ENCODE data around the gene AMH.

Gene AMH

GRCh38 chr19:2270423-2271233, 21.5 kb downstream of the AMH start (continued):
- TF ChIP-seq, protein P1, sequence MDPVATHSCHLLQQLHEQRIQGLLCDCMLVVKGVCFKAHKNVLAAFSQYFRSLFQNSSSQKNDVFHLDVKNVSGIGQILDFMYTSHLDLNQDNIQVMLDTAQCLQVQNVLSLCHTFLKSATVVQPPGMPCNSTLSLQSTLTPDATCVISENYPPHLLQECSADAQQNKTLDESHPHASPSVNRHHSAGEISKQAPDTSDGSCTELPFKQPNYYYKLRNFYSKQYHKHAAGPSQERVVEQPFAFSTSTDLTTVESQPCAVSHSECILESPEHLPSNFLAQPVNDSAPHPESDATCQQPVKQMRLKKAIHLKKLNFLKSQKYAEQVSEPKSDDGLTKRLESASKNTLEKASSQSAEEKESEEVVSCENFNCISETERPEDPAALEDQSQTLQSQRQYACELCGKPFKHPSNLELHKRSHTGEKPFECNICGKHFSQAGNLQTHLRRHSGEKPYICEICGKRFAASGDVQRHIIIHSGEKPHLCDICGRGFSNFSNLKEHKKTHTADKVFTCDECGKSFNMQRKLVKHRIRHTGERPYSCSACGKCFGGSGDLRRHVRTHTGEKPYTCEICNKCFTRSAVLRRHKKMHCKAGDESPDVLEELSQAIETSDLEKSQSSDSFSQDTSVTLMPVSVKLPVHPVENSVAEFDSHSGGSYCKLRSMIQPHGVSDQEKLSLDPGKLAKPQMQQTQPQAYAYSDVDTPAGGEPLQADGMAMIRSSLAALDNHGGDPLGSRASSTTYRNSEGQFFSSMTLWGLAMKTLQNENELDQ (tag by site-specific recombination; IDR thresholded peaks at IDR 0.05; ENCODE audit: low read depth): no peak
- TF ChIP-seq ZNF514 (tag by site-specific recombination; IDR thresholded peaks at IDR 0.05) (no peak), HOXA7 (CRISPR knock-in tag; IDR thresholded peaks at IDR 0.05; ENCODE audit: borderline replicate concordance) (no peak), ZNF391 (tag by site-specific recombination; IDR thresholded peaks at IDR 0.05; ENCODE audit: borderline replicate concordance, low read depth) (no peak), TCF7L2 (IDR thresholded peaks at IDR 0.05; ENCODE audit: borderline replicate concordance, low read depth, low read length) (no peak), ZSCAN30 (tag by site-specific recombination; IDR thresholded peaks at IDR 0.05) (0 out of 2 replicates have a peak, but pooled peaks have one; percentile 19), ZNF335 (tag by site-specific recombination; conservative IDR thresholded peaks at IDR 0.05) (peak; percentile 68), TSHZ1 (tag by site-specific recombination; IDR thresholded peaks at IDR 0.05; ENCODE audit: borderline replicate concordance) (no peak), ZNF776 (tag by site-specific recombination; IDR thresholded peaks at IDR 0.05; ENCODE audit: borderline replicate concordance) (no peak), ZNF704 (tag by site-specific recombination; IDR thresholded peaks at IDR 0.05) (no peak), ZNF530 (tag by site-specific recombination; IDR thresholded peaks at IDR 0.05; ENCODE audit: low read depth) (no peak), ZNF677 (tag by site-specific recombination; IDR thresholded peaks at IDR 0.05) (no peak), ZNF146 (tag by site-specific recombination; IDR thresholded peaks at IDR 0.05) (no peak), ZNF561 (tag by site-specific recombination; IDR thresholded peaks at IDR 0.05; ENCODE audit: borderline replicate concordance) (no peak; the same call in 1 of the 2 replicates), PRDM6 (tag by site-specific recombination; IDR thresholded peaks at IDR 0.05) (no peak), MEIS1 (CRISPR knock-in tag; IDR thresholded peaks at IDR 0.05; ENCODE audit: borderline replicate concordance) (no peak), ZNF404 (tag by site-specific recombination; IDR thresholded peaks at IDR 0.05) (no peak), KLF10 (tag by site-specific recombination; IDR thresholded peaks at IDR 0.05) (no peak; the same call in 1 of the 2 replicates), ZNF792 (tag by site-specific recombination; IDR thresholded peaks at IDR 0.05) (no peak), ZNF112 (tag by site-specific recombination; IDR thresholded peaks at IDR 0.05) (no peak), ZNF747 (tag by site-specific recombination; IDR thresholded peaks at IDR 0.05) (no peak)
- TF ChIP-seq, protein P2, sequence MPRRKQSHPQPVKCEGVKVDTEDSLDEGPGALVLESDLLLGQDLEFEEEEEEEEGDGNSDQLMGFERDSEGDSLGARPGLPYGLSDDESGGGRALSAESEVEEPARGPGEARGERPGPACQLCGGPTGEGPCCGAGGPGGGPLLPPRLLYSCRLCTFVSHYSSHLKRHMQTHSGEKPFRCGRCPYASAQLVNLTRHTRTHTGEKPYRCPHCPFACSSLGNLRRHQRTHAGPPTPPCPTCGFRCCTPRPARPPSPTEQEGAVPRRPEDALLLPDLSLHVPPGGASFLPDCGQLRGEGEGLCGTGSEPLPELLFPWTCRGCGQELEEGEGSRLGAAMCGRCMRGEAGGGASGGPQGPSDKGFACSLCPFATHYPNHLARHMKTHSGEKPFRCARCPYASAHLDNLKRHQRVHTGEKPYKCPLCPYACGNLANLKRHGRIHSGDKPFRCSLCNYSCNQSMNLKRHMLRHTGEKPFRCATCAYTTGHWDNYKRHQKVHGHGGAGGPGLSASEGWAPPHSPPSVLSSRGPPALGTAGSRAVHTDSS (tag by site-specific recombination; IDR thresholded peaks at IDR 0.05): no peak
- TF ChIP-seq, protein P3, sequence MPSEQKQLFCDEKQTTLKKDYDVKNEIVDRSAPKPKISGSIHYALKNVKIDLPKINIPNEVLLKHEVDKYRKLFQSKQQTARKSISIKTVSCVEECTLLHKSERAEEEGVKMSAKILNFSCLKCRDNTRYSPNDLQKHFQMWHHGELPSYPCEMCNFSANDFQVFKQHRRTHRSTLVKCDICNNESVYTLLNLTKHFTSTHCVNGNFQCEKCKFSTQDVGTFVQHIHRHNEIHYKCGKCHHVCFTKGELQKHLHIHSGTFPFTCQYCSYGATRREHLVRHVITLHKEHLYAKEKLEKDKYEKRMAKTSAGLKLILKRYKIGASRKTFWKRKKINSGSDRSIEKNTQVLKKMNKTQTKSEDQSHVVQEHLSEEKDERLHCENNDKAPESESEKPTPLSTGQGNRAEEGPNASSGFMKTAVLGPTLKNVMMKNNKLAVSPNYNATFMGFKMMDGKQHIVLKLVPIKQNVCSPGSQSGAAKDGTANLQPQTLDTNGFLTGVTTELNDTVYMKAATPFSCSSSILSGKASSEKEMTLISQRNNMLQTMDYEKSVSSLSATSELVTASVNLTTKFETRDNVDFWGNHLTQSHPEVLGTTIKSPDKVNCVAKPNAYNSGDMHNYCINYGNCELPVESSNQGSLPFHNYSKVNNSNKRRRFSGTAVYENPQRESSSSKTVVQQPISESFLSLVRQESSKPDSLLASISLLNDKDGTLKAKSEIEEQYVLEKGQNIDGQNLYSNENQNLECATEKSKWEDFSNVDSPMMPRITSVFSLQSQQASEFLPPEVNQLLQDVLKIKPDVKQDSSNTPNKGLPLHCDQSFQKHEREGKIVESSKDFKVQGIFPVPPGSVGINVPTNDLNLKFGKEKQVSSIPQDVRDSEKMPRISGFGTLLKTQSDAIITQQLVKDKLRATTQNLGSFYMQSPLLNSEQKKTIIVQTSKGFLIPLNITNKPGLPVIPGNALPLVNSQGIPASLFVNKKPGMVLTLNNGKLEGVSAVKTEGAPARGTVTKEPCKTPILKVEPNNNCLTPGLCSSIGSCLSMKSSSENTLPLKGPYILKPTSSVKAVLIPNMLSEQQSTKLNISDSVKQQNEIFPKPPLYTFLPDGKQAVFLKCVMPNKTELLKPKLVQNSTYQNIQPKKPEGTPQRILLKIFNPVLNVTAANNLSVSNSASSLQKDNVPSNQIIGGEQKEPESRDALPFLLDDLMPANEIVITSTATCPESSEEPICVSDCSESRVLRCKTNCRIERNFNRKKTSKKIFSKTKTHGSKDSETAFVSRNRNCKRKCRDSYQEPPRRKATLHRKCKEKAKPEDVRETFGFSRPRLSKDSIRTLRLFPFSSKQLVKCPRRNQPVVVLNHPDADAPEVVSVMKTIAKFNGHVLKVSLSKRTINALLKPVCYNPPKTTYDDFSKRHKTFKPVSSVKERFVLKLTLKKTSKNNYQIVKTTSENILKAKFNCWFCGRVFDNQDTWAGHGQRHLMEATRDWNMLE (tag by site-specific recombination; conservative IDR thresholded peaks at IDR 0.05; ENCODE audit: low read depth): 0 out of 2 replicates have a peak, but pooled peaks have one; percentile 8

All from HEK293 (cell line).